Neural cell (in vitro differentiated cells): ENCODE measurements around the gene HNRNPA1L2.
"Not testable (repeated sequence)": the region's sequence is repeated elsewhere in the genome, so short reads cannot be mapped to it uniquely, and the experiment has no call there.

Source experiments
- CTCF ChIP-seq: fragments of 450-650 bp; IDR thresholded peaks from 2 replicates; pipeline ENCODE4 v1.5.1; 2014; ENCODE audit warnings: antibody characterized with exemption, mild to moderate bottlenecking, moderate library complexity; ENCODE audit not compliant: poor library complexity, severe bottlenecking
- EP300 ChIP-seq: fragments of 450-650 bp; conservative IDR thresholded peaks from 2 replicates; pipeline ENCODE4 v1.6.1; 2014; ENCODE audit warnings: antibody characterized with exemption, mild to moderate bottlenecking, moderate library complexity; ENCODE audit not compliant: poor library complexity, severe bottlenecking
- EZH2 ChIP-seq: fragments of 200-600, 300-800 bp; shearing (Covaris generic), sonication (generic); IDR thresholded peaks from 2 replicates; pipeline ENCODE4 v1.6.1; 2014; ENCODE audit warnings: antibody characterized with exemption, low read length, borderline replicate concordance, mild to moderate bottlenecking; ENCODE audit not compliant: insufficient read depth, poor library complexity, severe bottlenecking
- MXI1 ChIP-seq: fragments of 450-650 bp; conservative IDR thresholded peaks from 2 replicates; pipeline ENCODE4 v1.6.1; 2014; ENCODE audit warnings: antibody characterized with exemption, mild to moderate bottlenecking; ENCODE audit not compliant: poor library complexity, severe bottlenecking
- POLR2AphosphoS5 ChIP-seq: IDR thresholded peaks from 2 replicates; pipeline ENCODE4 v1.6.1; 2012
- RAD21 ChIP-seq: fragments of 450-650 bp; conservative IDR thresholded peaks from 2 replicates; pipeline ENCODE4 v1.6.1; 2014; ENCODE audit warnings: antibody characterized with exemption, mild to moderate bottlenecking, moderate library complexity
- REST ChIP-seq: IDR thresholded peaks from 2 replicates; pipeline ENCODE4 v1.6.1; 2012; ENCODE audit warnings: borderline replicate concordance
- SMC3 ChIP-seq: fragments of 450-650 bp; conservative IDR thresholded peaks from 2 replicates; pipeline ENCODE4 v1.6.1; 2014; ENCODE audit warnings: antibody characterized with exemption, mild to moderate bottlenecking, moderate library complexity; ENCODE audit not compliant: poor library complexity
- TAF1 ChIP-seq: IDR thresholded peaks from 2 replicates; pipeline ENCODE4 v1.6.1; 2012; ENCODE audit warnings: low read depth

- TF ChIP-seq RAD21, CTCF, EP300, POLR2AphosphoS5, EZH2, SMC3, TAF1, REST, MXI1: not testable (repeated sequence)
These were observed 36.1 kb upstream of the HNRNPA1L2 start for GRCh38 chr13:52606126-52606525.
